Suprapubic skin (tissue), 4 donors: ENCODE results near the gene USP48. TPM values are rescaled to one million over a fixed set of nuclear protein-coding genes. Genes with fewer than 3 reads are reported as not detected.

ENCODE experiments used
- DNase-seq, 2 donors: peaks; one replicate each; pipeline ENCODE4 v3.0.0-alpha.2; 2019; ENCODE audit warnings: low spot score in 2 of 2
- H3K27ac ChIP-seq: fragments of 200-600 bp; sonication (generic); one replicate; pipeline ENCODE4 v1.5.1; 2019
- H3K27me3 ChIP-seq: fragments of 200-600 bp; sonication (generic); one replicate; pipeline ENCODE4 v1.5.1; 2019
- H3K36me3 ChIP-seq: fragments of 200-600 bp; sonication (generic); one replicate; pipeline ENCODE4 v1.5.1; 2019
- H3K4me1 ChIP-seq: fragments of 200-600 bp; sonication (generic); one replicate; pipeline ENCODE4 v1.5.1; 2019
- H3K4me3 ChIP-seq: fragments of 200-600 bp; sonication (generic); one replicate; pipeline ENCODE4 v1.5.1; 2019; ENCODE audit warnings: mild to moderate bottlenecking
- H3K9me3 ChIP-seq: fragments of 200-600 bp; sonication (generic); one replicate; pipeline ENCODE4 v1.5.1; 2019
- CTCF ChIP-seq, 2 donors: fragments of 200-600 bp in 1 of 2; fragments of 450-650 bp in 1 of 2; sonication (generic) in 1 of 2; IDR thresholded peaks; one replicate each; pipeline ENCODE4 v1.5.1; 2016 to 2019; ENCODE audit warnings: antibody characterized with exemption in 2 of 2, mild to moderate bottlenecking in 1 of 2, moderate library complexity in 1 of 2
- EP300 ChIP-seq: sonication (generic); formaldehyde crosslinking; IDR thresholded peaks from one replicate; pipeline ENCODE4 v1.6.1; 2017; ENCODE audit warnings: antibody characterized with exemption
- POLR2A ChIP-seq, 2 donors: fragments of 450-650 bp; IDR thresholded peaks; one replicate each; pipeline ENCODE4 v1.6.1; 2017; ENCODE audit warnings: antibody characterized with exemption in 2 of 2, mild to moderate bottlenecking in 2 of 2, moderate library complexity in 2 of 2
- POLR2AphosphoS5 ChIP-seq, 3 donors: sonication (generic); formaldehyde crosslinking; IDR thresholded peaks; one replicate each; pipeline ENCODE4 v1.6.1; 2017; ENCODE audit warnings: antibody characterized with exemption in 3 of 3
- WGBS: methylation state at CpG from one replicate; pipeline ENCODE4 v1.1.5; 2018; 5-methylcytosine and 5-hydroxymethylcytosine counted together
- total RNA-seq, 4 donors: library from RNA; depleted of rRNA; stranded (reverse); fragments of >200 nt; gene quantifications; one replicate each; pipeline ENCODE4 v1.1.0, GENCODE V29; 2016

Gene USP48
- total RNA-seq, 4 donors from 2014 or later, result 27.7 to 151 (median 46.0) TPM

GRCh38 chr1:21749859-21750468, 33.0 kb downstream of the USP48 start:
- DNase-seq, result no peak
- 87% methylated on average over 9 of the region's 9 CpGs for WGBS
- no peak overlapping the region for H3K27ac ChIP-seq
- TF ChIP-seq EP300, result no peak
- TF ChIP-seq POLR2AphosphoS5 (IDR thresholded peaks at IDR 0.05), result no peak
- TF ChIP-seq CTCF (IDR thresholded peaks at IDR 0.05), result no peak
- TF ChIP-seq POLR2A (IDR thresholded peaks at IDR 0.05), result no peak
- peaks cover 69% of the 10 kb centered on the region for H3K36me3 ChIP-seq
- no peaks in the 10 kb centered on the region for H3K4me1 ChIP-seq
- H3K9me3 ChIP-seq, result no peaks in the 10 kb centered on the region
- no peaks in the 10 kb centered on the region for H3K27me3 ChIP-seq
- H3K4me3 ChIP-seq, result no peak overlapping the region

GRCh38 chr1:21749109-21749508, 33.8 kb downstream of the USP48 start:
- no peaks in the 10 kb centered on the region for H3K4me1 ChIP-seq
- H3K27me3 ChIP-seq, result no peaks in the 10 kb centered on the region
- TF ChIP-seq EP300 (no peak), POLR2A (IDR thresholded peaks at IDR 0.05) (no peak), POLR2AphosphoS5 (IDR thresholded peaks at IDR 0.05) (no peak), CTCF (IDR thresholded peaks at IDR 0.05) (no peak)
- no peak overlapping the region for H3K27ac ChIP-seq
- 71% methylated on average over 3 of the region's 3 CpGs for WGBS
- H3K4me3 ChIP-seq, result no peak overlapping the region
- H3K9me3 ChIP-seq, result no peaks in the 10 kb centered on the region
- no peak for DNase-seq
- H3K36me3 ChIP-seq, result peaks cover 60% of the 10 kb centered on the region

- TF ChIP-seq POLR2A (IDR thresholded peaks at IDR 0.05) (no peak), CTCF (IDR thresholded peaks at IDR 0.05) (no peak), EP300 (no peak), POLR2AphosphoS5 (IDR thresholded peaks at IDR 0.05) (no peak)
- H3K36me3 ChIP-seq, result peaks cover 36% of the 10 kb centered on the region
- no peak overlapping the region for H3K27ac ChIP-seq
- 90% methylated on average over 2 of the region's 2 CpGs for WGBS
- DNase-seq, result no peak
- H3K27me3 ChIP-seq, result no peaks in the 10 kb centered on the region
- no peaks in the 10 kb centered on the region for H3K4me1 ChIP-seq
- H3K9me3 ChIP-seq, result no peaks in the 10 kb centered on the region
- H3K4me3 ChIP-seq, result no peak overlapping the region
These were observed 39.5 kb downstream of the USP48 start for GRCh38 chr1:21743476-21743875.

- H3K27ac ChIP-seq, result no peak overlapping the region
- no peak for DNase-seq
- H3K9me3 ChIP-seq, result no peaks in the 10 kb centered on the region
- peaks cover 27% of the 10 kb centered on the region for H3K36me3 ChIP-seq
- 90% methylated on average over 2 of the region's 2 CpGs for WGBS
- H3K4me1 ChIP-seq, result no peaks in the 10 kb centered on the region
- TF ChIP-seq CTCF (IDR thresholded peaks at IDR 0.05) (no peak), EP300 (no peak)
- no peaks in the 10 kb centered on the region for H3K27me3 ChIP-seq
- H3K4me3 ChIP-seq, result no peak overlapping the region
These were observed 40.4 kb downstream of the USP48 start for GRCh38 chr1:21742578-21742977.

- no peaks in the 10 kb centered on the region for H3K9me3 ChIP-seq
- no peak for TF ChIP-seq CTCF (IDR thresholded peaks at IDR 0.05)
- no peak for TF ChIP-seq EP300
- TF ChIP-seq POLR2AphosphoS5 (IDR thresholded peaks at IDR 0.05), result no peak
- no peak for TF ChIP-seq POLR2A (IDR thresholded peaks at IDR 0.05)
- WGBS, result 89% methylated on average over 2 of the region's 2 CpGs
- H3K36me3 ChIP-seq, result peaks cover 23% of the 10 kb centered on the region
- DNase-seq, result no peak
- no peaks in the 10 kb centered on the region for H3K27me3 ChIP-seq
- H3K4me3 ChIP-seq, result no peak overlapping the region
- H3K4me1 ChIP-seq, result no peaks in the 10 kb centered on the region
- H3K27ac ChIP-seq, result no peak overlapping the region
These were observed 41.7 kb downstream of the USP48 start for GRCh38 chr1:21741206-21741605.
